Activated naive CD8-positive, alpha-beta T cell treated with anti-CD3 and anti-CD28 coated beads, Interleukin-2, amount 10 ng/mL, durations not matched to agents 7 days and 5 days (primary cell): Measurements from ENCODE around the gene SLC25A22. TPM values are rescaled to one million over a fixed set of nuclear protein-coding genes. Genes with fewer than 3 reads are reported as not detected.

Source experiments
- ATAC-seq: fragments of 150-1000 bp; cut with Tn5 transposase; one replicate; pipeline ENCODE4 v1.10.0; 2021; ENCODE audit warnings: low read depth, moderate library complexity
- POLR2A ChIA-PET: fragments of 350-600 bp; sonication (Branson Sonifier 250); formaldehyde crosslinking; loops from one replicate; lab custom pipeline; 2021; ENCODE audit warnings: antibody characterized with exemption; lab: Charles Lee
- DNase-seq: peaks from one replicate; pipeline ENCODE4 v3.0.0; 2021
- H3K27ac Mint-ChIP-seq: one replicate; pipeline ENCODE4 v1.8.0; 2022; ENCODE audit warnings: mild to moderate bottlenecking, mixed read lengths
- H3K27me3 Mint-ChIP-seq: one replicate; pipeline ENCODE4 v1.8.0; 2022; ENCODE audit warnings: mild to moderate bottlenecking, moderate library complexity, mixed read lengths
- H3K36me3 Mint-ChIP-seq: one replicate; pipeline ENCODE4 v1.8.0; 2021; ENCODE audit warnings: mild to moderate bottlenecking, mixed read lengths
- H3K4me1 Mint-ChIP-seq: one replicate; pipeline ENCODE4 v1.8.0; 2021; ENCODE audit warnings: mixed read lengths
- H3K4me3 Mint-ChIP-seq: one replicate; pipeline ENCODE4 v1.8.0; 2022; ENCODE audit warnings: mild to moderate bottlenecking, moderate library complexity, mixed read lengths
- H3K9me3 Mint-ChIP-seq: one replicate; pipeline ENCODE4 v1.8.0; 2021; ENCODE audit warnings: mixed read lengths
- total RNA-seq, 2 experiments: library from RNA; stranded (reverse); gene quantifications; one replicate each; pipeline ENCODE4 v1.2.3, GENCODE V29; 2021

Gene SLC25A22
- total RNA-seq, 2 experiments from 2014 or later: 35.1 to 35.8 TPM

GRCh38 chr11:831118-831864 lies 33.2 kb upstream of the SLC25A22 start:
- peaks cover 21% of the 10 kb centered on the region for H3K4me1 Mint-ChIP-seq
- peak overlapping the region; percentile 33 for H3K4me3 Mint-ChIP-seq
- POLR2A ChIA-PET: interaction anchor here (2.5 to 9.6 kb wide), 3 partner anchors 11 to 22 kb away, joined by 9 to 67 read pairs (median 39); partner anchors contain the start of genes PNPLA2, POLR2L, RPLP2 and TSPAN4

DNA sequence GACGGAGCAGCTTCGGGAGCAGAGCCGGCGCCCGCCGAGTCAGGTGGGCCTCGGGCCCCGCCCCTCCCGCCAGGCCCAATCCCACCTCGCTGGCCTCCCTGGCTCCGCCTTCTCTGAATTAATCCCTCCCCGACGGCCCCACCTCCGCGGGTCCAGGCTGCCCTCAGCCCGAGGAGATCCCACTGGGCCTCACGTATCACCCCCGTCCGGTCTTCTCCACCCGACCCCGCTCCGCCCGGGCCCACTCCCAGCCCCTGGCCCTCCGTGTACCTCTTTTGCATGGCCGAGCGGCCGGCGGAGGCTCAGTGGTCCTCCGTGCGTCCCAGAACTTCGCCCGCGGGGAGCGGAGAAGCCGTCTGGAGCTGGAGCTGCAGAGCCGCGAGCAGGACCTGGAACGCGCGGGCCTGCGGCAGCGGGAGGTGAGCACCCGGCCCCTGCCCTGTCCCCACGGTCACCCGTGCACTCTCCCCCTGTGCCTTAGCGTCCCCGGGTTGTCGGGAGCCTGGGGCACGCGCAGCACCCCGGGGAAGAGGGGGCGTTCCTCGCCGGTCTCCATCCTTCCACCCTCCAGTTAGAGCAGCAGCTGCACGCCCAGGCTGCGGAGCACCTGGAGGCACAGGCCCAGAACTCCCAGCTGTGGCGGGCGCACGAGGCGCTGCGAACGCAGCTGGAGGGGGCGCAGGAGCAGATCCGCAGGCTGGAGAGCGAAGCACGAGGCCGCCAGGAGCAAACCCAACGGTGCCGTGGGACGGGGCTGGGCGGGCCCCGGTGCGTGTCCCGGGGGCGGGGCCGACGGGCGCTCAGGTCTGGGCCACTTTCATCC lies 32.4 kb upstream of the SLC25A22 start:
- peak overlapping the region; percentile 65 for H3K4me3 Mint-ChIP-seq
- peaks cover 30% of the 10 kb centered on the region for H3K27me3 Mint-ChIP-seq
- ATAC-seq: peak; percentile 63
- no peak overlapping the region for H3K27ac Mint-ChIP-seq
- peaks cover 21% of the 10 kb centered on the region for H3K4me1 Mint-ChIP-seq
- H3K36me3 Mint-ChIP-seq: peaks cover 2% of the 10 kb centered on the region
- POLR2A ChIA-PET: interaction anchor here (1.3 to 9.6 kb wide), 4 partner anchors 11 to 53 kb away, joined by 3 to 67 read pairs (median 24); partner anchors contain the start of genes GATD1, PNPLA2, POLR2L and RPLP2
- peak; percentile 84 for DNase-seq
- H3K9me3 Mint-ChIP-seq: no peaks in the 10 kb centered on the region

More at GRCh38 chr11:831118-831864, 33.2 kb upstream of the SLC25A22 start:
- no peak for ATAC-seq
- peaks cover 30% of the 10 kb centered on the region for H3K27me3 Mint-ChIP-seq
- no peaks in the 10 kb centered on the region for H3K9me3 Mint-ChIP-seq
- peaks cover 2% of the 10 kb centered on the region for H3K36me3 Mint-ChIP-seq
- no peak for DNase-seq
- H3K27ac Mint-ChIP-seq: no peak overlapping the region

DNA sequence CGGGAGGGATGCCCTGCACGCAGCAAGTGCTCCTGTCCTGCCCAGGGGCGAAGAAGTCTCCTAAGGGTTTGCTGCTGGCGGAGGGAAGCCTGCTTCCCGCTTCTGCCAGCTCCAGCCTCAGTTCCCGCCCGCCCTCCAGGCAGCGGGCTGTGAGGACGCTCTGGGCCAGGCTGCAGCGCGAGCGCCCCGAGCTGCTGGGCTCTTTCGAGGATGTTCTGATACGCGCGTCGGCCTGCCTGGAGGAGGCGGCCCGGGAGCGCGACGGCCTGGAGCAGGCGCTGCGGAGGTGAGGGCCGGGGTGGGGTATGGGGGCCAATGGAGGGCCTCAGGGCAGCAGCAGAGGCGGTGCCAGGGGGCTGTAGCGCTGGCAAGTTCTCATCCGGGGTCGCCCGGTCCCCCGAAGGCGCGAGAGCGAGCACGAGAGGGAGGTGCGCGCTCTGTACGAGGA lies 31.8 kb upstream of the SLC25A22 start:
- peaks cover 21% of the 10 kb centered on the region for H3K4me1 Mint-ChIP-seq
- ATAC-seq: peak; percentile 4

DNA sequence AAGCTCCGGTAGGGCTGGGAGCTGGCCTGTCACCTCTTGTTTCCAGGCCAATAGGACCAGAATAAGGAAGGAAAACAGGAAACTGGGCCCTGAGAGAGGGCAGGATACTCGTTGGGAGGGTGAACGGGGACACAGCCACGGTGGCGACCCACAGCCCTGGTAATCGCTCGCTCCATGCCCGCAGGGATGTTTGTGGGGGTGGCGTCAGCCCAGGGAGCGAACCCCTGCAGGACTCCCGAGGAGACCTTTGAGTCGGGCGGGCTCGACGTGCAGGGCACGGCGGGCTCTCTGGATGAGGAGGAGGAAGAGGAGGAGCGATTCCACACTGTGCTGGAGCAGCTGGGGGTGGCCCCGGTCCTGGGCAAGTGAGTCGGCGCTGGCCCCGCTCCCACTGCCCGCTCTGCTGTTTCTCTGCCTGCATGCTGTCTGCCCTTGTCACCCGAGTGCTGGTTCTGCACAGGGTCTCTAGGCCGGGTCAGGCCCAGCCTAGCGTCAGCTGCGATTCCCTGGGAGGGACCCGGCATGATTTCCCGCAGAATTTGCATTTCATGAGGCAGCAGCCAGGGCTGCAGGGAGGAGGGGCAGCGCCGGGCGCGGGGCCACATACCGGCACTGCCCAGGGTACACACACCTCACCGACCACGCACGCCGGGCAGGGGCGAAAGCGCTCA lies 31.2 kb upstream of the SLC25A22 start:
- H3K4me3 Mint-ChIP-seq: peak overlapping the region; percentile 65
- H3K36me3 Mint-ChIP-seq: peaks cover 5% of the 10 kb centered on the region
- peaks cover 30% of the 10 kb centered on the region for H3K27me3 Mint-ChIP-seq
- H3K9me3 Mint-ChIP-seq: no peaks in the 10 kb centered on the region
- no peak overlapping the region for H3K27ac Mint-ChIP-seq
- H3K4me1 Mint-ChIP-seq: peaks cover 19% of the 10 kb centered on the region
- POLR2A ChIA-PET: interaction anchor here (1.3 to 9.6 kb wide), 4 partner anchors 10 to 52 kb away, joined by 3 to 67 read pairs (median 24); partner anchors contain the start of genes GATD1, PNPLA2, POLR2L and RPLP2
- DNase-seq (no peak), ATAC-seq (no peak)

More for the DNA sequence above, 31.8 kb upstream of the SLC25A22 start:
- H3K4me3 Mint-ChIP-seq: peak overlapping the region; percentile 65
- H3K36me3 Mint-ChIP-seq: peaks cover 5% of the 10 kb centered on the region
- POLR2A ChIA-PET: interaction anchor here (1.3 to 9.6 kb wide), 3 partner anchors 10 to 52 kb away, joined by 3 to 67 read pairs (median 39); partner anchors contain the start of genes GATD1, PNPLA2, POLR2L and TSPAN4
- no peaks in the 10 kb centered on the region for H3K9me3 Mint-ChIP-seq
- no peak overlapping the region for H3K27ac Mint-ChIP-seq
- H3K27me3 Mint-ChIP-seq: peaks cover 30% of the 10 kb centered on the region
- DNase-seq: no peak

GRCh38 chr11:828506-829175 lies 30.6 kb upstream of the SLC25A22 start:
- POLR2A ChIA-PET: interaction anchor here (1.3 to 9.6 kb wide), 4 partner anchors 9 to 51 kb away, joined by 3 to 67 read pairs (median 24); partner anchors contain the start of genes GATD1, PNPLA2, POLR2L and RPLP2
- peaks cover 30% of the 10 kb centered on the region for H3K27me3 Mint-ChIP-seq
- no peak overlapping the region for H3K27ac Mint-ChIP-seq
- DNase-seq: no peak
- no peaks in the 10 kb centered on the region for H3K9me3 Mint-ChIP-seq
- peak overlapping the region; percentile 79 for H3K4me3 Mint-ChIP-seq
- peaks cover 6% of the 10 kb centered on the region for H3K36me3 Mint-ChIP-seq
- H3K4me1 Mint-ChIP-seq: peaks cover 16% of the 10 kb centered on the region
- ATAC-seq: no peak

- no peaks in the 10 kb centered on the region for H3K9me3 Mint-ChIP-seq
- peaks cover 6% of the 10 kb centered on the region for H3K36me3 Mint-ChIP-seq
- H3K4me1 Mint-ChIP-seq: peaks cover 15% of the 10 kb centered on the region
- POLR2A ChIA-PET: interaction anchor here (2.1 to 9.6 kb wide), 3 partner anchors 8 to 19 kb away, joined by 8 to 67 read pairs (median 39); partner anchors contain the start of genes PNPLA2, POLR2L, RPLP2 and TSPAN4
- ATAC-seq: no peak
- peak within 1 kb of the TSS; percentile 77 for H3K27ac Mint-ChIP-seq
- peak within 1 kb of the TSS; percentile 83 for H3K4me3 Mint-ChIP-seq
- H3K27me3 Mint-ChIP-seq: peaks cover 30% of the 10 kb centered on the region
- DNase-seq: no peak
These were observed 29.8 kb upstream of the SLC25A22 start, which contains the start of gene CRACR2B for GRCh38 chr11:827897-828192. Gene CRACR2B, plus strand, starts transcription at chr11:827919. Its CDS starts 689 bp downstream, at chr11:828608.

- Mint-ChIP-seq H3K9me3 (no peaks in the 10 kb centered on the region), H3K27ac (peak overlapping the region; percentile 77), H3K4me3 (peak overlapping the region; percentile 83), H3K27me3 (peaks cover 30% of the 10 kb centered on the region), H3K36me3 (peaks cover 6% of the 10 kb centered on the region), H3K4me1 (peaks cover 15% of the 10 kb centered on the region)
- DNase-seq (peak; percentile 75), ATAC-seq (peak; percentile 33)
- POLR2A ChIA-PET: interaction anchor here (1.1 to 9.6 kb wide), 4 partner anchors 8 to 23 kb away, joined by 3 to 67 read pairs (median 24); partner anchors contain the start of genes PNPLA2, POLR2L, RPLP2 and TSPAN4
These were observed 29.2 kb upstream of the SLC25A22 start for GRCh38 chr11:827146-827896.

DNA sequence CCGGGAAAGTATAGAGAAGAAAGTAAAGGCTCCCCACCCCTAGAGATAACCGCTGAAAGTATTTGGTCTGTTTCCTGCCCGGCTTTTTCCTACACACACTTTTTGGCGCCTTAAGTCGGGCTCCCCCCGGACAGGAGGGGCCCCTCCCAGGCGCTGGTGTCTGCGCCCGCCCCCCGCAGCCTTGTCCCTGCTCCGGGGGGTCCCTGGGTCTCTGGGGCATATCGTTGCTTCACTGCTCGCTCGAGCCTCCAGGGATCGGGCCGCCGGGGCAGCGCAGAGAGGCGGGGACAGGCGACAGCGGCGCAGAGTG lies 28.7 kb upstream of the SLC25A22 start:
- H3K36me3 Mint-ChIP-seq: peaks cover 6% of the 10 kb centered on the region
- peaks cover 16% of the 10 kb centered on the region for H3K4me1 Mint-ChIP-seq
- peaks cover 29% of the 10 kb centered on the region for H3K27me3 Mint-ChIP-seq
- DNase-seq (no peak), ATAC-seq (peak; percentile 13)
- POLR2A ChIA-PET: interaction anchor here (1.1 to 9.6 kb wide), 3 partner anchors 15 to 22 kb away, joined by 3 to 67 read pairs (median 8); partner anchors contain the start of genes POLR2L, RPLP2 and TSPAN4
- H3K4me3 Mint-ChIP-seq: peak overlapping the region; percentile 83
- peak overlapping the region; percentile 77 for H3K27ac Mint-ChIP-seq
- H3K9me3 Mint-ChIP-seq: no peaks in the 10 kb centered on the region

- Mint-ChIP-seq H3K36me3 (peaks cover 6% of the 10 kb centered on the region), H3K4me1 (peaks cover 17% of the 10 kb centered on the region), H3K4me3 (peak overlapping the region; percentile 83), H3K9me3 (no peaks in the 10 kb centered on the region), H3K27ac (peak overlapping the region; percentile 77), H3K27me3 (peaks cover 23% of the 10 kb centered on the region)
- POLR2A ChIA-PET: interaction anchor here (0.7 to 9.6 kb wide), 4 partner anchors 16 to 31 kb away, joined by 4 to 67 read pairs (median 4); partner anchors contain the start of genes POLR2L, RPLP2 and TSPAN4
- DNase-seq (no peak), ATAC-seq (no peak)
These were observed 28.1 kb upstream of the SLC25A22 start for GRCh38 chr11:826227-826621.

DNA sequence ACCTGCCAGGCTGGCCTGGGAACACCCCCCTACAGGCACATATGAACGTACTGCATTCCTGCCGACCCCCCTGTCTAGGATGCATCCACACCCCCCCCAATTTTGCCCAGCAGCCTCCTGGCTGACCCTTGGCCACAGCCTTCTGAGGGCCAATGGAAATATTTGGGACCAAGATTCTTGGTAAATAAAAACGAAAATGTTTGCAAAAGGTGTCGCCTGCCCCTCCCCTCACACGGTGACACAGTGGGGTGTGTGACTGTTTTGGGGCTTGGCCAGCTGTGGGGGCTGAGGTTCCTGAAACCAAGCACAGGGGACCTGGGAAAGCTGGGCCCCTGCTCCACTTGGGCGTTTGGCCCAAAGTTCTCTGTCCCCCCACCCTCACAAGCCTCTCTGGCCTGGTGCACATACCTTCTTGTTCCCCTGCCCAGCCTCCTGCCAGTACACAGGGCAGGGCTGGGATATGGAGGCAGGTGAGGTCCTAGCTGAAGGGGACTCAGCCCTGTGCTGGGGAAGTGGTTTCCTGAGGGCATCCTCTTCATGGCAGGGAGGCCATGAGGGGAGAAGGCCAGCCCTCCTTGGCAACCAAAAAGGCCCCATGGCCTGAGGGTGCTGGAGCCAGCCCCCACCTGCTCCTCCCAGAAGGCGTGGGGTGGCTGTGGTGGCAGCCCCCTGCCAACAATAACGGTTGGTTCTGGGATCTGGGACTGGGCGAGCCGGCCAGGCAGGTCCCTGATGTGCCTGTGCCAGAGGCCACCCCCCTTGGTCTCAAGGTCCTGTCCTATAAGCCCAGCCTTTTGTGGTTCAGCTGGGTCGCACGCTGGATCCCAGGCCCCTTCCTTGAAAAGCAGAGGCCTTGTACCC lies 27.5 kb upstream of the SLC25A22 start:
- Mint-ChIP-seq H3K9me3 (no peaks in the 10 kb centered on the region), H3K36me3 (peaks cover 7% of the 10 kb centered on the region), H3K4me3 (no peak overlapping the region), H3K27ac (no peak overlapping the region), H3K27me3 (peaks cover 20% of the 10 kb centered on the region), H3K4me1 (peaks cover 23% of the 10 kb centered on the region)
- ATAC-seq (no peak), DNase-seq (no peak)
- POLR2A ChIA-PET: interaction anchor here (0.7 to 9.6 kb wide), 4 partner anchors 16 to 30 kb away, joined by 4 to 67 read pairs (median 4); partner anchors contain the start of genes POLR2L, RPLP2 and TSPAN4
